Measurements from ENCODE around the gene CPSF6. TPM values are rescaled to one million over a fixed set of nuclear protein-coding genes. Genes with fewer than 3 reads are reported as not detected.
"Not testable (repeated sequence)": the region's sequence is repeated elsewhere in the genome, so short reads cannot be mapped to it uniquely, and the experiment has no call there.

The CPSF6 gene
- 94.6 and 96.7 TPM in 2 replicates for total RNA-seq (2014; rRNA removed)
- percentile 94 among the genes with signal in this experiment for Bru-seq, nascent RNA
- percentile 88 among the genes with signal in this experiment for BruChase-seq, experiment 1, labeled RNA remaining after a 6-hour chase
- BruChase-seq, experiment 2, labeled RNA remaining after a 2-hour chase, result percentile 96 among the genes with signal in this experiment
- long read RNA-seq, full-length matches to known transcripts, result 93 of 180 reads
- long read RNA-seq, partial matches to known transcripts, result 36 of 180 reads
- long read RNA-seq, other reads (novel, unspliced or antisense), result 51 of 180 reads

DNA sequence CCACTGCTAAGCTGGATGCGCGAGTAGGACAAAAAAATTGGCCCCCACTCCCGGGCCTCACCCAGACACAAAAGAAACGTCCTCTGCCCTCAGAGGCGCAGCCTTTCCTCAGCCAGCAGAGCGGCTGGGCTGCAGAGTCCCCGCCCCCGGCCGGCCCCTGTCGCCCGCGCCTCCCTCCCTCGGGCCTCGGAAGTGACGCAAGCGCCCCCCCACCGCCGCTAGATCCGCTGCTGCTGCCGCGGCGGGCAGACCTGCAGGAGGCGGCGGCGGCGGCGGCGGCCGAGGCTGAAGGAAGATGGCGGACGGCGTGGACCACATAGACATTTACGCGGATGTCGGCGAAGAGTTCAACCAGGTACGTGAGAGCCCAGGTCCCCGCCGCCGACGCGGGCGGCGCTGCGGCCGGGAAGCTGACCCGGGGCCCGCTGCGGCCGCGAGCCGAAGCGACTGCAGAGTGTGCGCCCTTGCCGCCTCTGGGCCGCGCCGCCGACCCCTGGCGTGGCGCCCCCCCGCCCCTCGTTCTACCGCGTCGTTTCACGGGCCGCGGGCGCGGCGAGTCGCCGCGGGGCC is at the start of gene CPSF6:
CPSF6 (plus strand) TSS at position 218 of the 570 bp plus-strand sequence; CDS start at position 296, 78 bp downstream.
- Histone ChIP-seq H4K20me1 (ENCODE audit: low read length) (peaks cover 33% of the 10 kb centered on the region), H3K4me1 (ENCODE audit: insufficient read depth, low read length) (peaks cover 13% of the 10 kb centered on the region), H3K36me3 (ENCODE audit: low read depth, low read length) (no peaks in the 10 kb centered on the region; the same call in 1 of the 2 replicates), H3K9me3 (ENCODE audit: low read length) (no peaks in the 10 kb centered on the region), H3K79me2 (ENCODE audit: low read length) (peaks cover 50% of the 10 kb centered on the region), H3F3A (ENCODE audit: low read length, unreplicated experiment) (no peaks in the 10 kb centered on the region), H3K9ac (ENCODE audit: low read length) (peak within 1 kb of the TSS; percentile 95), H3K4me3 (ENCODE audit: low read length) (peak within 1 kb of the TSS; percentile 100), H2AFZ (ENCODE audit: low read length) (peak within 1 kb of the TSS; percentile 86), H3K4me2 (ENCODE audit: low read length) (peak within 1 kb of the TSS; percentile 91), H3K27me3 (ENCODE audit: low read length) (no peaks in the 10 kb centered on the region), H3K9me2 (replicated peaks; ENCODE audit: low read length) (no peaks in the 10 kb centered on the region), H3K27ac (ENCODE audit: low read length) (peak within 1 kb of the TSS; percentile 28)
- TF ChIP-seq, protein P1, sequence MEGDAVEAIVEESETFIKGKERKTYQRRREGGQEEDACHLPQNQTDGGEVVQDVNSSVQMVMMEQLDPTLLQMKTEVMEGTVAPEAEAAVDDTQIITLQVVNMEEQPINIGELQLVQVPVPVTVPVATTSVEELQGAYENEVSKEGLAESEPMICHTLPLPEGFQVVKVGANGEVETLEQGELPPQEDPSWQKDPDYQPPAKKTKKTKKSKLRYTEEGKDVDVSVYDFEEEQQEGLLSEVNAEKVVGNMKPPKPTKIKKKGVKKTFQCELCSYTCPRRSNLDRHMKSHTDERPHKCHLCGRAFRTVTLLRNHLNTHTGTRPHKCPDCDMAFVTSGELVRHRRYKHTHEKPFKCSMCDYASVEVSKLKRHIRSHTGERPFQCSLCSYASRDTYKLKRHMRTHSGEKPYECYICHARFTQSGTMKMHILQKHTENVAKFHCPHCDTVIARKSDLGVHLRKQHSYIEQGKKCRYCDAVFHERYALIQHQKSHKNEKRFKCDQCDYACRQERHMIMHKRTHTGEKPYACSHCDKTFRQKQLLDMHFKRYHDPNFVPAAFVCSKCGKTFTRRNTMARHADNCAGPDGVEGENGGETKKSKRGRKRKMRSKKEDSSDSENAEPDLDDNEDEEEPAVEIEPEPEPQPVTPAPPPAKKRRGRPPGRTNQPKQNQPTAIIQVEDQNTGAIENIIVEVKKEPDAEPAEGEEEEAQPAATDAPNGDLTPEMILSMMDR (conservative IDR thresholded peaks at IDR 0.05; ENCODE audit: low read depth, low read length), result no peak
- TF ChIP-seq EZH2 (IDR thresholded peaks at IDR 0.05; ENCODE audit: low read length, unreplicated experiment), result no peak
- intact Hi-C loops (cut with micrococcal nuclease), result no loop called here
- BruUV-seq (replicated peaks), result no TSS peak
- ChIA-PET CTCF (interaction anchor here (0.6 kb wide), 1 partner anchor 26 kb away, joined by 6 read pairs; no protein-coding TSS in a partner anchor), POLR2A (ENCODE audit: unreplicated experiment) (no interaction called here)
- DNase-seq (peak; percentile 94), ATAC-seq (peak; percentile 95)

GRCh38 chr12:69196302-69197288 is 42.8 kb upstream of the CPSF6 start:
- no peak for TF ChIP-seq EZH2 (IDR thresholded peaks at IDR 0.05; ENCODE audit: low read length, unreplicated experiment)
- TF ChIP-seq, protein P1 (conservative IDR thresholded peaks at IDR 0.05; ENCODE audit: low read depth, low read length), result peak; percentile 54
- Histone ChIP-seq H4K20me1 (ENCODE audit: low read length) (no peaks in the 10 kb centered on the region), H3K27me3 (ENCODE audit: low read length) (no peaks in the 10 kb centered on the region), H3K4me2 (ENCODE audit: low read length) (no peak overlapping the region), H3K79me2 (ENCODE audit: low read length) (no peaks in the 10 kb centered on the region), H2AFZ (ENCODE audit: low read length) (no peak overlapping the region), H3K27ac (ENCODE audit: low read length) (no peak overlapping the region), H3F3A (ENCODE audit: low read length, unreplicated experiment) (no peaks in the 10 kb centered on the region), H3K9me3 (ENCODE audit: low read length) (no peaks in the 10 kb centered on the region), H3K4me1 (ENCODE audit: insufficient read depth, low read length) (no peaks in the 10 kb centered on the region), H3K36me3 (ENCODE audit: low read depth, low read length) (no peaks in the 10 kb centered on the region), H3K9ac (ENCODE audit: low read length) (no peak overlapping the region), H3K9me2 (replicated peaks; ENCODE audit: low read length) (no peaks in the 10 kb centered on the region), H3K4me3 (ENCODE audit: low read length) (no peak overlapping the region)
- peak; percentile 47 for DNase-seq
- intact Hi-C loops (cut with micrococcal nuclease), result loop anchor here (1.0 to 2.0 kb wide), 2 partner anchors 42 to 332 kb away; no protein-coding TSS in a partner anchor
- ChIA-PET POLR2A (ENCODE audit: unreplicated experiment) (no interaction called here), CTCF (no interaction called here)
- no TSS peak for BruUV-seq (replicated peaks)
- no peak for ATAC-seq

DNA sequence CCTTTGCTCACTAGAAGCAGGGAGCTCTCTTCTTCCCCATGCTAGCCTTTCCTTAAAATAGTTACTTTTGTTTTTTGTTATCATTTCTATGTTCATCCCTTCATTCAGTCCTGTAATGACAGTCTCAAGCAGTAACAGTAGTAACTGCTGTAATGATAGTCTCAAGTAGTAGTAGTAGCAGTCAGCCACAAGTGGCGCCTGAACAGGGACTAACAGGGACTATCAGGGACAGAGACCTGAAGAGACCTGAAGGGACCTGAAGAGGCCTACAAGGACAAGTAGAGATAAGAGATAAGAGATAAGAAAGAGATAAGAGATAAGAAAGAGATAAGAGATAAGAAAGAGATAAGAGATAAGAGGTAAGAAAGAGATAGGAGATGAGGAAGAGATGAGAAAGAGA is 39.4 kb upstream of the CPSF6 start:
- ATAC-seq; H3K79me2 ChIP-seq (ENCODE audit: low read length); H3K9me3 ChIP-seq (ENCODE audit: low read length); H3K4me1 ChIP-seq (ENCODE audit: insufficient read depth, low read length); H3K4me3 ChIP-seq (ENCODE audit: low read length); H3K27me3 ChIP-seq (ENCODE audit: low read length); BruUV-seq (replicated peaks); H3K27ac ChIP-seq (ENCODE audit: low read length); H2AFZ ChIP-seq (ENCODE audit: low read length); DNase-seq; H3K36me3 ChIP-seq (ENCODE audit: low read depth, low read length); CTCF ChIA-PET; H3K9ac ChIP-seq (ENCODE audit: low read length); H3F3A ChIP-seq (ENCODE audit: low read length, unreplicated experiment); H4K20me1 ChIP-seq (ENCODE audit: low read length); H3K9me2 ChIP-seq (replicated peaks; ENCODE audit: low read length); intact Hi-C loops (cut with micrococcal nuclease); H3K4me2 ChIP-seq (ENCODE audit: low read length); POLR2A ChIA-PET (ENCODE audit: unreplicated experiment): not testable (repeated sequence)

Measured in PC-3 (cell line).